Hematopoietic multipotent progenitor cell treated with erythropoietin and hydrocortisone succinate and interleukin-3 and kit ligand, for 8 days (in vitro differentiated cells): Measurements from ENCODE around the gene KDM3B.

Source experiments
- DNase-seq: peaks from one replicate; pipeline ENCODE4 v3.0.0-alpha.2; 2015

KDM3B gene

GRCh38 chr5:138450971-138451370 lies 98.5 kb downstream of the KDM3B start:
- DNase-seq, result no peak

DNA sequence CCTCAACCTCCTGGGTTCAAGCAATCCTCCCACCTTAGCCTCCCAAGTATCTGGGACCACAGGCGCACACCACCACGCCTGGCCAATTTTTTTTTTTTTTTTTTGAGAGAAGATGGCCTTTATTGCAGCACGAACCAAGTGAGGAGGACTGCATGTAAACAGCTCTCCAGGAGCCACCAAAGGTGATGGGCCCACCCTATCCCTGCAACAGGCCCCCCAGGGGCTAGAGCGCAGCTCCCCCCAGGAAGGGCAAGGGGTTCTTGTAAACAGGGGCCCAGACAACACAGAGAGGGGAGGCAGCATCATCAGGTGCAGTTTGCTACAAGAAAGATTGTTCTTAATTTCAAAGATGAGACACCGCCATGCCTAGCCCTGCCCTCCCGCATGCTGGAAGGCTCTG lies 100.2 kb downstream of the KDM3B start:
- DNase-seq, result no peak

- no peak for DNase-seq
These were observed 101.1 kb downstream of the KDM3B start for GRCh38 chr5:138453590-138453989.

GRCh38 chr5:138454121-138454520 lies 101.6 kb downstream of the KDM3B start:
- DNase-seq, result no peak

DNA sequence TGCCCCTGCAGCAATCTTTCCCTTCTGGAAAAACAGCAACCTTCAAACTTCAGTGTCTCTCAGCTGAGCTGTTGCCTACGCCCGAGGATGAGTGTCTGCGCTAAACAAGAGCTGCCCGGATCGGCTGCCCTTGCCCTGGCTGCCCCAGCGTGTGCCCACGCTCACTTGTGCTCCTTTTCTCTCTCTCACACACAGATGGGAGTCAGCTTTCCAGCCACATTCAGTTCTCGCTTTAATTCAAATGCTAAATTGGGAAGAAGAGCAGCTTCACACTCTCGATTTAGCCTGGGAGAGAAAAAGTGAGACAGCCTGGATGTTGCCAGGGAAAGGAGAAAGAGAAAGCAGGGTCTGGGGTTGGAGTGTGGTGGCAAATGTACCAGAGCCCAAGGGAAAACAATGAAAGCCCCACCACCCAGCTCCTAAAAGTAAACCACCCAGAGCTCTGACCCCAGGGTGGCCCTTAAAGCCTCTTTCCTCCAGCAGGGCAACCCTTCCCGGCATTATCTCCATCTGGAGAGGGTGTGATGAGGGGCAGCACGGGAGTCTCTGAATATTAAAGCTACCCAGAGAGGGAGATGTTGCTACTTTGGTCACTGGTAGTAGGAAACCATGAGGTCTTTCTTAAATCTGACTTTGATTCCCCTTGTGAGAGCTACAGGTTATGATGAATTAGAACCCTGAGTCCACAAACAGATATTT lies 102.9 kb downstream of the KDM3B start:
- DNase-seq, result no peak

DNA sequence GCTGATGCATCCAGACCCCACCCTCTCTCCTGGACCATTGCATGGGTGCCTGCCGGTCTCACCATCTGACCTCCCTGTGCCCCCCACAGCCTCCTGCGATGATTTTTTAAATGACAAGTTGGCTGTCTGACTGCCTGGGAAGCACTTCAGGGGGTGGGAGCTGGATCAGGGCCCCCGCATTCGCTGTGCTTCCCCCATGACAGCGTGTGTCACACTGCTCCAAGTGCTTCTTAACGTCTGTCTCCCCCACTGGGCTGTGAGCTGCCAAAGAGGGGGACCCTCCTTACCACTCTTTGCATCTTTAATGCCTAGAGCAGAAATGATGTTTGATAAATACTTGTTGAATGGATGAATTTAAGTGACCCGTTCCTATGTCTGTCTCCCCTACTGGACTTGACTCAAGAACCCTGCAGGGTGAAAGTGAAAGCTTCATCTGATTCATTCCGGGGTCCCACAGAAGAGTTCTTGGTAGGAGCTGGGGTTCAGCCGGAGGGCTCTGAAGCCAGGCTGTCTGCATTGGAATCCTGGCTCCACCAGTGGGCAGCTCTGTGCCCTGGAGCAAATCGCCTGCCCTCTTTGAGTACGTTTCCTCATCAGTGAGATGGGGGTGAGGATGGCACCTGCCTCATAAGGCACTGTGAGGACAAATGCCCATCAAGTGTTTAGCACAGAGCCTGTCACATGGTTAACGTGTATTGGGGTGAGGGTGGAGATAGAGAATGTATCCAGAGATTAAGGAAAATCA lies 105.2 kb downstream of the KDM3B start:
- no peak for DNase-seq

DNA sequence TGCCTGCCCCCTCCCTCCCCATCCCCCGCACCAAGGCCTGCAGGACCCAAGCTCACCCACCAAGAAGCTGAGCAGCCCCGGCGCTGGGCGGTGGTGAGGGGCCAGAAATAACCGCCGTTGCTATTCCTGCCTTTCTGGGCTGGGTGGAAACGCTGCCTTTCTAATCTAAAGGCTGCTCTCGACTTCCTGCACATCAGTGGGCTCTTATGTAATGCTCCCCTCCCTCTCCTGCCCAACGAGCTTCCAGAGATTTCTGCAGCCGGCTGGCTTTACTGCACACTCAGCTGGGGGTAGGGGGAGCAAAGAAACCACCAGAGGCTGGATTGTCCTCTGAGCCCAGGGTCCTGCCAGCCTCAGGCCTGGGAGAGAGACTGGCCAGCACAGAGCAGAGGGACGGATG lies 105.9 kb downstream of the KDM3B start:
- DNase-seq, result no peak

- DNase-seq, result no peak
These were observed 106.4 kb downstream of the KDM3B start for GRCh38 chr5:138458856-138459255.

GRCh38 chr5:138459311-138459933 lies 106.9 kb downstream of the KDM3B start:
- DNase-seq, result no peak

- DNase-seq, result peak; percentile 36
These were observed 107.7 kb downstream of the KDM3B start for GRCh38 chr5:138460032-138460693.

DNA sequence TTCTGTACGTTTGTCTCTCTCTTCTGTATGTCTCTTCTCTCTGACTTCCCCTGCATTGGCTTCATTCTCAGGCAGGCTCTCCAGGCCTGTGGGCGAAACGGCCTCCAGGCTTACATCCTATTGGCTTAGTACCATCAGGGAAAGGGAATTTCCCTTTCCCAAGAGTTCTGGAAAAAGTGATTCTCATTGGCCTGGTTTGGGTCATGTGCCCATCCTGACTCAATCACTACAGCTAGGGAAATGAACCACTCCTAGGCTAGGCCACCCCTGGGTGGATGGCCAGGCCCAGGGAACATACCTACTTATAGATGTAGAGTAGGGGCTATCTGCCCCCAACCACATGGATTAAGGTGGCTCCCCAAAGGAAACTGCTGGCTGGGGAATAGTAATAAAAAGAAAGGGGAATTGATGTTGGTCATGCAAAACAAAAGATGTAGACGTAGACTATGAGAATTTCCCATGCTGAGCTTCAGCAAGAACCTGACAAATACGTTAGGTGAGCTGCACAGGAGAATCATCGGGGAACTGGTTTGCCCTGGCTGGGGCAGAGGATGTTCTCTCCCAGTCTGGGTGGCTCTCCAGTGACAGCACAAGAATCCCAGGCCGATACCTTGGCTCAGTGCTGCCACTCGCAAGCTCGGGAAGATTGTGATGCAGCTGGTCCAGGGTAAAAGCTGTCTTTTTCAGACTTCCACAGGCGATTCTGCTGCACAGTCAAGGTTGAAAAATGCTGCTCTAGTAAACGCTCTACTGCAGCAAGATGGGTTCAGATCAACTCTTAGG lies 109.0 kb downstream of the KDM3B start:
- DNase-seq, result no peak

DNA sequence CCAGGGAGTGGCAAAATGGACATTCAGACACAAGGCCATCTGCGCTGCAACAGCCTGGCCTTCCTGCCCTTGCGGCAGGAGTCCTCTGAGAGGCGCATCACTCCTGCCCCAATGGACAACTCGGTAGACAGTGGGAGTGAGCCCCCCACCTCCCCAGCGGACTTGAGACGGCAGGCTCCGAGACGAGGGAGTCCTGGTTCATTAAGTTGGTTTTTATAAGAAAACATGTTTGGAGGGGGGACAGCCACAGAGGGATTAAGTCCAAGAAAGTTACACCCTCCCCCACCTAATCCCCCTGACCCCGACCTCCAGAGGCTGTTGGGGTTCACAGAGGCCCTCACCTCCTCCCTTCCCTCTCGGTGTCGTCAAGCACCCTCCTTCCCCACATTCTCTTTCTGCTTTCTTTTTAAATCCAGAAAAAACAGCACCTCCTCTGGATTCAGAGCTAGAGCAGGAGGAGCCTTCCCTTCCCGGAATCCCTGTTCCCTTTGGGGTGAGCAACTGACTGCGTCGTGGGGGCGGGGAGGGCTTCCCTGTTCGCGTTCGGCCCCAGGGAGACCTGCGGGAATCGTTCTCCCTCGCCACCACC lies 111.0 kb downstream of the KDM3B start:
- peak; percentile 18 for DNase-seq

DNA sequence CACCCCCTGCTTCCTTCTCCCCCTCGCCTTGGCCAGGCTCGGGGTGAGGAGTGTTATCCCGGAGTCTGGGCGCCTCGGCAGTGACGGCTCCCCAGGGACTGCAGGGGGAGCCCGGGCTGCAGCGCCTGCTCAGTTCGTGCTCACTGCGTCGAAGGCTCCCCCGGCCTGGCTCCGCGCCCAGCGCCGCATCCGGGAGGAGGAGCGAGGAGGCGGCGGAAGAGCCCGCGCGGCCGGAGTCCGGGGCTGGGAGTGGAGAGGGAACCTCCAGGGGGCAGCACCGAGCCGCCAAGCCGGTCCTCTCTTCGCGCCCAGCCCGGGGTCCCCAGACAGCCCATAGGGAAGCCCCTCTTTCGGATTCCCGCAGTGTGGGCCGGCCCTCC lies 111.5 kb downstream of the KDM3B start:
- peak; percentile 94 for DNase-seq

DNA sequence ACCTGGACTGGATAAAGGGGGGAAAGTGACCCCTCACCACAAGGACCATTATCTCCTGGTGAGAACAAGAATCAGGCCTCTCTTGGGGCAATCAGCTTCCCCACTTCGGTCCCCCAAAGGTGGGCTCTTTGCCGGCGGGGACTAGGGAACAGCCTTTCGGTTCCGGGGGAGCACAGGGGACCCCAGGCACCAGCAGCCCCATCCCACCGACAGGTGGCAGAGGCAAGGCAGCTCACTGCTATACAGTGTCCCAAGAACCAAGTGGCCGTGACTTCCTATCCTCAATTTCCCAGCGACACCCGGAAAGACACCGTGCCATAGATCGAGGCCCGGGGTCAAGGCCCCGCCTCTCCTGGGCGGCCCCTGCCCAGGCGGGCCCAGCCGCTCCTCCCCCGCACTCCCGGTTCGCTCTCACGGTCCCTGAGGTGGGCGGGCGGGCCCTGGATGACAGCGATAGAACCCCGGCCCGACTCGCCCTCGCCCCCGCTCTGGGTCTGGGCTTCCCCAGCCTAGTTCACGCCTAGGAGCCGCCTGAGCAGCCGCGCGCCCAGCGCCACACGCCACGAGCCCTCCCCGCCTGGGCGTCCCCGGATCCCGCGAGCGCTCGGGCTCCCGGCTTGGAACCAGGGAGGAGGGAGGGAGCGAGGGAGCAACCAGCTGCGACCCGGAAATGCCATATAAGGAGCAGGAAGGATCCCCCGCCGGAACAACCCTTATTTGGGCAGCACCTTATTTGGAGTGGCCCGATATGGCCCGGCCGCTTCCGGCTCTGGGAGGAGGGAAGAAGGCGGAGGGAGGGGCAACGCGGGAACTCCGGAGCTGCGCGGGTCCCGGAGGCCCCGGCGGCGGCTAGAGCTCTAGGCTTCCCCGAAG lies 112.1 kb downstream of the KDM3B start:
- peak; percentile 99 for DNase-seq

GRCh38 chr5:138465261-138466124 lies 113.0 kb downstream of the KDM3B start, which contains the start of gene EGR1:
TSS of gene EGR1 (plus strand) at chr5:138465479. CDS start at chr5:138465762, 283 bp downstream.
- peak; percentile 92 for DNase-seq

DNA sequence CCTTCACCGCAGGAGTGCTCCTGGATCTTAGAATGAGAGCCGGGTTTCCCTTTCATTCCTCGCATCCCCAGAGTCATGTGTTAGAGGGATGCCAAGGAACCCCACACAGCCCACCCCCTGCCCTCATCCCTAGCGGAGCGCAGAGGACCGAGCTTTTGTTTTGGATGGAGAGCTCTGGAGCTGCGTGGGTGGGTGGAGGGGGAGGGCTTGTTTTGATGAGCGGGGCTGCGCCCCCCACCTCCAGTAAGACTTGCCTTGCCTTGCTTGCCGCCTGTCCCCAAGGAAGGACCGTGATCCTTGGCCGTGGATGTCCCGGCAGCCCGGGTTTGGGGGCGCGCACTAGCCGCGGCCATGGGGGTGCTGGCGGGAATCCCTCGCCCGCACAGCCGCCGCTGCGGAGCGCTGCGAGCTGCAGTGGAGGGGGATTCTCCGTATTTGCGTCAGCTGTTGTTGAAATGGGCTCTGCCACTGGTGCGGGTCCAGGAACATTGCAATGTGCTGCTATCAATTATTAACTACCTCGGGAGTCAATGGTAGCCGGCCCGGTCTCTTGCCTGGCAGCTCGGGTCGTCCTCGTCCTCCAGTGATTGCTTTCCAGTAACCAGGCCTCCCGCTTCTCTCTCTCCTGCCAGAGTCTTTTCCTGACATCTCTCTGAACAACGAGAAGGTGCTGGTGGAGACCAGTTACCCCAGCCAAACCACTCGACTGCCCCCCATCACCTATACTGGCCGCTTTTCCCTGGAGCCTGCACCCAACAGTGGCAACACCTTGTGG lies 113.8 kb downstream of the KDM3B start:
- no peak for DNase-seq

DNA sequence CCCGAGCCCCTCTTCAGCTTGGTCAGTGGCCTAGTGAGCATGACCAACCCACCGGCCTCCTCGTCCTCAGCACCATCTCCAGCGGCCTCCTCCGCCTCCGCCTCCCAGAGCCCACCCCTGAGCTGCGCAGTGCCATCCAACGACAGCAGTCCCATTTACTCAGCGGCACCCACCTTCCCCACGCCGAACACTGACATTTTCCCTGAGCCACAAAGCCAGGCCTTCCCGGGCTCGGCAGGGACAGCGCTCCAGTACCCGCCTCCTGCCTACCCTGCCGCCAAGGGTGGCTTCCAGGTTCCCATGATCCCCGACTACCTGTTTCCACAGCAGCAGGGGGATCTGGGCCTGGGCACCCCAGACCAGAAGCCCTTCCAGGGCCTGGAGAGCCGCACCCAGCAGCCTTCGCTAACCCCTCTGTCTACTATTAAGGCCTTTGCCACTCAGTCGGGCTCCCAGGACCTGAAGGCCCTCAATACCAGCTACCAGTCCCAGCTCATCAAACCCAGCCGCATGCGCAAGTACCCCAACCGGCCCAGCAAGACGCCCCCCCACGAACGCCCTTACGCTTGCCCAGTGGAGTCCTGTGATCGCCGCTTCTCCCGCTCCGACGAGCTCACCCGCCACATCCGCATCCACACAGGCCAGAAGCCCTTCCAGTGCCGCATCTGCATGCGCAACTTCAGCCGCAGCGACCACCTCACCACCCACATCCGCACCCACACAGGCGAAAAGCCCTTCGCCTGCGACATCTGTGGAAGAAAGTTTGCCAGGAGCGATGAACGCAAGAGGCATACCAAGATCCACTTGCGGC lies 114.6 kb downstream of the KDM3B start:
- DNase-seq, result no peak

GRCh38 chr5:138467711-138468132 lies 115.2 kb downstream of the KDM3B start:
- DNase-seq, result no peak
